Skeletal muscle tissue (tissue), 4 donors: ENCODE data around the gene SDK1. TPM values are rescaled to one million over a fixed set of nuclear protein-coding genes. Genes with fewer than 3 reads are reported as not detected.

Experiments
- H3K27ac ChIP-seq: one replicate; pipeline ENCODE4 v1.7.0; 2013; ENCODE audit warnings: mild to moderate bottlenecking, low read depth, low read length, inconsistent platforms
- H3K27me3 ChIP-seq, 3 donors: one replicate each; pipeline ENCODE4 v1.7.0; 2013; ENCODE audit warnings: low read length in 3 of 3; ENCODE audit not compliant: control insufficient read depth in 3 of 3, insufficient read depth in 3 of 3
- H3K36me3 ChIP-seq, 3 donors: one replicate each; pipeline ENCODE4 v1.7.0; 2013; ENCODE audit warnings: low read length in 3 of 3; ENCODE audit not compliant: control insufficient read depth in 3 of 3, insufficient read depth in 3 of 3
- H3K4me1 ChIP-seq, 3 donors: one replicate each; pipeline ENCODE4 v1.7.0; 2013; ENCODE audit warnings: low read length in 3 of 3, mild to moderate bottlenecking in 3 of 3; ENCODE audit not compliant: control insufficient read depth in 3 of 3, insufficient read depth in 3 of 3
- H3K4me3 ChIP-seq, 3 donors: one replicate each; pipeline ENCODE4 v1.7.0; 2013; ENCODE audit warnings: low read length in 3 of 3
- H3K9ac ChIP-seq, 3 donors: one replicate each; pipeline ENCODE4 v1.7.0; 2013; ENCODE audit warnings: low read length in 3 of 3, mild to moderate bottlenecking in 3 of 3, moderate library complexity in 2 of 3, low read depth in 1 of 3
- H3K9me3 ChIP-seq, 3 donors: one replicate each; pipeline ENCODE4 v1.7.0; 2013; ENCODE audit warnings: low read length in 3 of 3; ENCODE audit not compliant: control insufficient read depth in 3 of 3
- total RNA-seq: library from RNA; depleted of rRNA; stranded (reverse); fragments of >200 nt; gene quantifications from one replicate; pipeline ENCODE4 v1.2.3, GENCODE V29; 2014
- donor health status: Osteomylitis.

Gene SDK1
- total RNA-seq, 1 donor from 2014 or later = 3.7 TPM

DNA sequence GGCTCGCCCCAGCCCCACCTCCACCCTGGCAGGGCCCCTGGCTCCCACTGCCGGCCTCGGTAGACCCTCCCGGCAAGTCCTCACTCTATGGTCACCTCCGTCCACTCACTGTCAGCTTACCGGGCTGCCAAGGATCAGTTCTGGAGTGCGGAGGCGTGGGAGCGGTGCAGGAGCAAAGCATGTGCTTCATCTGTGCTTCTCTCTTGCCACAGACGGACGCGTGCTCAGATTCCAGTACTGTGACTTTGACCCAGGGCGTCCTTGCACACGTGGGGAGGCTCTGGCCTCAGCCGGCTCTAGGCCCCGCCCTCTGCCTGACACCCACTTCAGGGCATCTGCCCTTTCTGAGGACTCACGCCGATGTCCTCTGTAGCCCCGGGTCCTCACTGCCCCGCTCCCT lies 833.6 kb downstream of the SDK1 start:
- H3K9ac ChIP-seq = no peak overlapping the region
- no peak overlapping the region for H3K27ac ChIP-seq
- H3K27me3 ChIP-seq = no peaks in the 10 kb centered on the region
- H3K4me3 ChIP-seq = no peak overlapping the region
- no peaks in the 10 kb centered on the region for H3K4me1 ChIP-seq
- no peaks in the 10 kb centered on the region for H3K9me3 ChIP-seq
- no peaks in the 10 kb centered on the region for H3K36me3 ChIP-seq

DNA sequence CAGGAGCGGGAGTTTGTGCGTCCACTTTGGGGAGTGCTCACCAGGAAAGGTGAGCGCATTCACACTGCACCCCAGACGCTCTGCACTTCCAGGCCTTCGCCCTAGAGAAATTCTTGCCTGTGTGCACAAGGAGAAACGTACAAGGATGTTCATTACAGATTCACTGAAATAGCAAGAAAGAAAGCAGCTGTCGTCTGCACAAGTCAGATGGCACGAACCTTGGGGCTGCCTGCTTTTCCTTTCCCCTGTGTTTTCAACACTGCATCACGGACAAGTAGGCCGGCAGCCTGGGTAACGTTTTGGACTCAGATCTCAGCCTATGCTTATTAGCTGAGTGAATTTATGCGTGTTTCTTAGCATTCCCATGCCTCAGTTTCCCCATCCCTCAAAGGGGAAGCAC lies 834.2 kb downstream of the SDK1 start:
- no peaks in the 10 kb centered on the region for H3K36me3 ChIP-seq
- H3K9me3 ChIP-seq = no peaks in the 10 kb centered on the region
- peaks cover 0 to 2% (median 0%) of the 10 kb centered on the region in 3 donors for H3K27me3 ChIP-seq
- H3K9ac ChIP-seq = no peak overlapping the region
- no peak overlapping the region for H3K27ac ChIP-seq
- no peaks in the 10 kb centered on the region for H3K4me1 ChIP-seq
- H3K4me3 ChIP-seq = no peak overlapping the region

DNA sequence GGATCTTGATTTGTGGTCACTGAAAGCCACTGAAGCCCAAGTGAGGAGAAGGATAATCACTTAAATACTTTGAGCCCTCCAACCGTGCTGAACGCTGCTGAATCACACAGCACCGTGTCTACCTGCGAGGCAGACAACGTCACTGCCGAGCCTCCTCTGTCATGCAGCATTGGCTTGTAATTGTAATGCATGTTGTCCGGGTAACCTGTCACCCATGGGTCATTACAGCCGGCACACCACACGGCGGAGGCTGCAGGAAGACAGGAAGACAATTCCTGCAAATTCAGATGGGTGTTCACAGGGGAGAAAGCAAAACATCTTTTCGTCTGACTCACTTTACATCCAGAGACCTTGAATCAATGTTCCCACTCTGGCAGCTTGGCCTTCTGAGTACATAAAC lies 835.0 kb downstream of the SDK1 start:
- Histone ChIP-seq H3K36me3 (no peaks in the 10 kb centered on the region), H3K4me3 (no peak overlapping the region), H3K27ac (no peak overlapping the region), H3K27me3 (peaks cover 0 to 2% (median 0%) of the 10 kb centered on the region in 3 donors), H3K9ac (no peak overlapping the region), H3K9me3 (no peaks in the 10 kb centered on the region), H3K4me1 (no peaks in the 10 kb centered on the region)

GRCh38 chr7:4136501-4137110 lies 835.6 kb downstream of the SDK1 start:
- no peak overlapping the region for H3K9ac ChIP-seq
- peaks cover 0 to 2% (median 0%) of the 10 kb centered on the region in 3 donors for H3K27me3 ChIP-seq
- no peak overlapping the region for H3K4me3 ChIP-seq
- H3K9me3 ChIP-seq = no peaks in the 10 kb centered on the region
- H3K27ac ChIP-seq = no peak overlapping the region
- no peaks in the 10 kb centered on the region for H3K36me3 ChIP-seq
- no peaks in the 10 kb centered on the region for H3K4me1 ChIP-seq

- Histone ChIP-seq H3K4me3 (no peak overlapping the region), H3K9me3 (no peaks in the 10 kb centered on the region), H3K27me3 (peaks cover 0 to 2% (median 0%) of the 10 kb centered on the region in 3 donors), H3K36me3 (no peaks in the 10 kb centered on the region), H3K27ac (no peak overlapping the region), H3K4me1 (no peaks in the 10 kb centered on the region), H3K9ac (no peak overlapping the region)
These were observed 836.5 kb downstream of the SDK1 start for GRCh38 chr7:4137552-4137951.

DNA sequence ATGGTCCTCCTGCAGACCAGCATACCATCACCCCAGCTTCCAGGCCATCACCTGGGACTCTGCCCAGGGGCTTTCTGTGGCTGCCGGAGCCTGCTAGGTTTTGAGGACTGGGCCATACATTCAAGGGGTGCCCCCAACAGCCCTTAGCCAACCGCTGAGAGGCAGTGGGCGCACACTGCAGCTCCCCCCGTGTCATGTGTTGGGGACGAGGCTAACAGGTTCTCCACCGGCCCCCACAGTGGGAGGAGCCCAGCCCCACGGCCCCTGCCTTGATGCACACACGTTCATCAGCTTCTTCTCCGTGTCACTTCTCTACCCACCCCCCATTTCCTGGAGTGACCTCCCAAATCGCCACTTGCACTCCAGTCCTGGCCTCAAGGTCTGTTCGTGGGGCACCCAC lies 837.8 kb downstream of the SDK1 start:
- no peak overlapping the region for H3K27ac ChIP-seq
- no peak overlapping the region for H3K4me3 ChIP-seq
- no peaks in the 10 kb centered on the region for H3K9me3 ChIP-seq
- no peaks in the 10 kb centered on the region for H3K4me1 ChIP-seq
- H3K9ac ChIP-seq = no peak overlapping the region
- no peaks in the 10 kb centered on the region for H3K36me3 ChIP-seq
- peaks cover 0 to 11% (median 9%) of the 10 kb centered on the region in 3 donors for H3K27me3 ChIP-seq

- Histone ChIP-seq H3K9ac (no peak overlapping the region), H3K36me3 (no peaks in the 10 kb centered on the region), H3K27ac (no peak overlapping the region), H3K4me1 (peaks cover 0 to 5% (median 3%) of the 10 kb centered on the region in 3 donors), H3K9me3 (no peaks in the 10 kb centered on the region), H3K27me3 (peaks cover 0 to 20% (median 19%) of the 10 kb centered on the region in 3 donors), H3K4me3 (no peak overlapping the region)
These were observed 838.9 kb downstream of the SDK1 start for GRCh38 chr7:4139656-4140625.

GRCh38 chr7:4140933-4141332 lies 839.9 kb downstream of the SDK1 start:
- H3K27ac ChIP-seq = no peak overlapping the region
- H3K9ac ChIP-seq = no peak overlapping the region
- H3K4me1 ChIP-seq = peaks cover 0 to 5% (median 3%) of the 10 kb centered on the region in 3 donors
- no peaks in the 10 kb centered on the region for H3K36me3 ChIP-seq
- peaks cover 1 to 26% (median 23%) of the 10 kb centered on the region in 3 donors for H3K27me3 ChIP-seq
- no peaks in the 10 kb centered on the region for H3K9me3 ChIP-seq
- no peak overlapping the region for H3K4me3 ChIP-seq

DNA sequence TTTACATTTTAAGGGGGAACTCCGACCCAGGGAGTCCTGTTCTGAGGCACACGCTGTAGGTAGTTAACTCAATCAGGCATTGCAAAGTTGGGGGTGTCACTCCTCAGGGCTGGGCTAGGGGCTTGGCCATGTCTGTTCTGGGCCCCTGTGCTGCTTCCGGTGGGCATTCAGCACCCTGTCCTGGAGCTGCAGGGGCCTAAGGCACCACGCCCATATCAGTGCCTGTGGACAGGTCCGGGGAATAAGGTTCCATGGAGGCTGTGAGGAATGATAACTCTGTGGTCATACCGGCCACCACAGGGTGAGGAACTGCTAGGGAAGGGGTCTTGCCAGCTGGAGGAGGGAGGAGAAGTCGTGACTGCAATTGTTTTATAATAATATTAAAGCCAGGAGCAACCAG lies 842.0 kb downstream of the SDK1 start:
- H3K9me3 ChIP-seq = no peaks in the 10 kb centered on the region
- H3K9ac ChIP-seq = no peak overlapping the region
- no peak overlapping the region for H3K27ac ChIP-seq
- no peak overlapping the region for H3K4me3 ChIP-seq
- no peaks in the 10 kb centered on the region for H3K36me3 ChIP-seq
- peaks cover 0 to 5% (median 3%) of the 10 kb centered on the region in 3 donors for H3K4me1 ChIP-seq
- peaks cover 5 to 26% (median 23%) of the 10 kb centered on the region in 3 donors for H3K27me3 ChIP-seq
